Neural progenitor cell (in vitro differentiated cells): ENCODE results near the gene CD74. TPM values are rescaled to one million over a fixed set of nuclear protein-coding genes. Genes with fewer than 3 reads are reported as not detected.

ENCODE experiments used
- DNase-seq: peaks from one replicate; pipeline ENCODE4 v3.0.0-alpha.2; 2016; ENCODE audit warnings: low spot score
- H2AFZ ChIP-seq: fragments of 200-600 bp; sonication (generic); replicated peaks from 2 replicates; pipeline ENCODE4 v1.6.1; 2016; ENCODE audit warnings: antibody characterized with exemption
- H3F3A ChIP-seq: fragments of 200-600 bp; sonication (generic); 2 replicates; pipeline ENCODE4 v1.6.1; 2016; ENCODE audit warnings: antibody characterized with exemption, low read depth
- H3K27ac ChIP-seq: fragments of 200-600 bp; sonication (generic); 2 replicates; pipeline ENCODE4 v1.5.1; 2016; ENCODE audit warnings: mild to moderate bottlenecking
- H3K27me3 ChIP-seq: fragments of 200-600 bp; sonication (generic); 2 replicates; pipeline ENCODE4 v1.6.1; 2016; ENCODE audit warnings: mild to moderate bottlenecking, moderate library complexity
- H3K36me3 ChIP-seq: fragments of 200-600 bp; sonication (generic); 2 replicates; pipeline ENCODE4 v1.5.1; 2016
- H3K4me1 ChIP-seq: fragments of 200-600 bp; sonication (generic); 2 replicates; pipeline ENCODE4 v1.6.1; 2016; ENCODE audit warnings: mixed run types
- H3K4me2 ChIP-seq: fragments of 200-600 bp; sonication (generic); 2 replicates; pipeline ENCODE4 v1.6.1; 2016
- H3K4me3 ChIP-seq: fragments of 200-600 bp; sonication (generic); 2 replicates; pipeline ENCODE4 v1.5.1; 2016
- H3K79me2 ChIP-seq: fragments of 200-600 bp; sonication (generic); 2 replicates; pipeline ENCODE4 v1.6.1; 2016; ENCODE audit warnings: low read depth
- H3K9ac ChIP-seq: fragments of 200-600 bp; sonication (generic); 2 replicates; pipeline ENCODE4 v1.6.1; 2016
- H3K9me3 ChIP-seq: fragments of 200-600 bp; sonication (generic); 2 replicates; pipeline ENCODE4 v1.5.1; 2016; ENCODE audit warnings: low read depth
- H4K20me1 ChIP-seq: fragments of 200-600 bp; sonication (generic); 2 replicates; pipeline ENCODE4 v1.6.1; 2016; ENCODE audit warnings: low read depth
- H3K27ac Mint-ChIP-seq: 3 replicates; pipeline ENCODE4 v1.8.0; 2021; ENCODE audit warnings: mixed read lengths
- H3K27me3 Mint-ChIP-seq: 2 replicates; pipeline ENCODE4 v1.8.0; 2022; ENCODE audit warnings: low read depth, mild to moderate bottlenecking, inconsistent platforms, moderate library complexity, mixed read lengths; ENCODE audit not compliant: insufficient read depth
- H3K36me3 Mint-ChIP-seq: 3 replicates; pipeline ENCODE4 v1.8.0; 2021; ENCODE audit warnings: mixed read lengths
- H3K4me1 Mint-ChIP-seq: 3 replicates; pipeline ENCODE4 v1.8.0; 2021; ENCODE audit warnings: mixed read lengths
- H3K4me3 Mint-ChIP-seq: 3 replicates; pipeline ENCODE4 v1.8.0; 2021; ENCODE audit warnings: mild to moderate bottlenecking, moderate library complexity, mixed read lengths
- H3K9me3 Mint-ChIP-seq: 3 replicates; pipeline ENCODE4 v1.8.0; 2020; ENCODE audit warnings: mixed read lengths
- CTCF ChIP-seq: fragments of 200-600 bp; sonication (generic); IDR thresholded peaks from 2 replicates; pipeline ENCODE4 v1.5.1; 2017; ENCODE audit warnings: antibody characterized with exemption, mild to moderate bottlenecking
- EZH2 ChIP-seq: fragments of 200-600 bp; sonication (generic); IDR thresholded peaks from 2 replicates; pipeline ENCODE4 v1.6.1; 2017; ENCODE audit warnings: antibody characterized with exemption, mild to moderate bottlenecking, moderate library complexity
- EZH2phosphoT487 ChIP-seq: fragments of 200-600 bp; sonication (generic); IDR thresholded peaks from 2 replicates; pipeline ENCODE4 v1.6.1; 2017; ENCODE audit warnings: antibody characterized with exemption
- total RNA-seq: library from RNA; depleted of rRNA; stranded (reverse); fragments of >200 nt; gene quantifications from 2 replicates; pipeline ENCODE4 v1.2.3, GENCODE V29; 2015; ENCODE audit warnings: low replicate concordance

CD74 gene
- total RNA-seq, 1 donor from 2014 or later: 9.8 TPM

GRCh38 chr5:150402229-150402773 lies 10.4 kb downstream of the CD74 start:
- Histone ChIP-seq H3K9ac (no peak overlapping the region), H4K20me1 (no peaks in the 10 kb centered on the region), H3K27ac (no peak overlapping the region), H2AFZ (no peak overlapping the region), H3K9me3 (no peaks in the 10 kb centered on the region), H3K4me3 (no peak overlapping the region), H3K4me1 (no peaks in the 10 kb centered on the region), H3K27me3 (no peaks in the 10 kb centered on the region), H3K4me2 (no peak overlapping the region), H3K79me2 (no peaks in the 10 kb centered on the region), H3F3A (no peaks in the 10 kb centered on the region), H3K36me3 (no peaks in the 10 kb centered on the region)
- no peak for DNase-seq
- Mint-ChIP-seq H3K4me1 (peaks cover 9% of the 10 kb centered on the region), H3K4me3 (no peak overlapping the region), H3K27me3 (peaks cover 9% of the 10 kb centered on the region), H3K27ac (no peak overlapping the region), H3K36me3 (peaks cover 20% of the 10 kb centered on the region), H3K9me3 (no peaks in the 10 kb centered on the region)
- TF ChIP-seq EZH2phosphoT487: no peak
- no peak for TF ChIP-seq EZH2
- no peak for TF ChIP-seq CTCF

- Histone ChIP-seq H2AFZ (no peak overlapping the region), H3K4me3 (no peak overlapping the region), H3K27me3 (no peaks in the 10 kb centered on the region), H3K4me1 (no peaks in the 10 kb centered on the region), H3K9me3 (no peaks in the 10 kb centered on the region), H3K4me2 (no peak overlapping the region), H3K79me2 (no peaks in the 10 kb centered on the region), H3K9ac (no peak overlapping the region), H4K20me1 (no peaks in the 10 kb centered on the region), H3F3A (no peaks in the 10 kb centered on the region), H3K27ac (peak overlapping the region; percentile 29), H3K36me3 (no peaks in the 10 kb centered on the region)
- no peak for DNase-seq
- Mint-ChIP-seq H3K4me1 (peaks cover 9% of the 10 kb centered on the region), H3K36me3 (peaks cover 21% of the 10 kb centered on the region), H3K27me3 (peaks cover 6% of the 10 kb centered on the region), H3K27ac (no peak overlapping the region), H3K4me3 (peak overlapping the region; percentile 41), H3K9me3 (no peaks in the 10 kb centered on the region)
- TF ChIP-seq CTCF (no peak), EZH2 (no peak), EZH2phosphoT487 (no peak)
Observed at GRCh38 chr5:150401376-150402228, 11.1 kb downstream of the CD74 start.

GRCh38 chr5:150401076-150401375 lies 11.7 kb downstream of the CD74 start:
- H3K27me3 ChIP-seq: no peaks in the 10 kb centered on the region
- peaks cover 5% of the 10 kb centered on the region for H3K27me3 Mint-ChIP-seq
- TF ChIP-seq CTCF (no peak), EZH2phosphoT487 (no peak), EZH2 (no peak)
- no peaks in the 10 kb centered on the region for H4K20me1 ChIP-seq
- no peaks in the 10 kb centered on the region for H3K36me3 ChIP-seq
- H3K4me1 ChIP-seq: no peaks in the 10 kb centered on the region
- H3K79me2 ChIP-seq: no peaks in the 10 kb centered on the region
- H3F3A ChIP-seq: no peaks in the 10 kb centered on the region
- no peak overlapping the region for H3K27ac Mint-ChIP-seq
- H3K27ac ChIP-seq: peak overlapping the region; percentile 29
- no peak overlapping the region for H3K4me3 Mint-ChIP-seq
- H3K9me3 Mint-ChIP-seq: no peaks in the 10 kb centered on the region
- DNase-seq: no peak
- no peak overlapping the region for H3K4me2 ChIP-seq
- no peak overlapping the region for H3K4me3 ChIP-seq
- H3K9ac ChIP-seq: no peak overlapping the region
- H2AFZ ChIP-seq: no peak overlapping the region
- peaks cover 26% of the 10 kb centered on the region for H3K36me3 Mint-ChIP-seq
- H3K9me3 ChIP-seq: no peaks in the 10 kb centered on the region
- peaks cover 9% of the 10 kb centered on the region for H3K4me1 Mint-ChIP-seq
